Measurements from ENCODE around the gene PROX2. TPM values are rescaled to one million over a fixed set of nuclear protein-coding genes. Genes with fewer than 3 reads are reported as not detected.
A peak's percentile ranks its signal among the peaks of the same experiment; 100 is the strongest.

Gene PROX2
- total and polyA plus RNA-seq, 2 donors (not counting 1 experiment from before 2014, with no cell fraction given): 0.03 to 0.07 TPM

GRCh38 chr14:74852922-74853530 lies 22.9 kb downstream of the PROX2 start:
- no peak overlapping the region for H3K9ac ChIP-seq (ENCODE audit: low read length)
- H3K27me3 ChIP-seq (replicated peaks in 1 of 4; ENCODE audit: control extremely low read depth in 1 of 4, control insufficient read depth in 3 of 4, insufficient read depth in 4 of 4, low read length in 3 of 4): no peaks in the 10 kb centered on the region
- peaks cover 3 to 26% of the 10 kb centered on the region in 2 donors for H3K4me1 ChIP-seq (ENCODE audit: control insufficient read depth in 2 of 2, insufficient read depth in 2 of 2, low read length in 2 of 2)
- ChIA-PET POLR2A (no interaction called here), CTCF (interaction anchor here (8.6 to 41.3 kb wide), 3 partner anchors 8 to 48 kb away, joined by 82 to 926 read pairs (median 193); partner anchors contain the start of genes DLST and PROX2)
- DNase-seq (no peak), ATAC-seq (ENCODE audit: low read depth) (peak; percentile 41)
- no peak overlapping the region for H3K4me2 ChIP-seq (replicated peaks; ENCODE audit: low read depth, low read length, poor library complexity, severe bottlenecking)
- H3K79me2 ChIP-seq (ENCODE audit: control insufficient read depth, insufficient read depth, low read length): no peaks in the 10 kb centered on the region
- no peak for TF ChIP-seq CTCF (IDR thresholded peaks at IDR 0.05)
- no peak for TF ChIP-seq EZH2 (IDR thresholded peaks at IDR 0.05; ENCODE audit: borderline replicate concordance, insufficient read depth, low read depth, low read length, poor library complexity, severe bottlenecking)
- peak overlapping the region; percentile 27 for H3K27ac Mint-ChIP-seq
- H3K27me3 Mint-ChIP-seq: no peaks in the 10 kb centered on the region
- H3K4me3 Mint-ChIP-seq: no peak overlapping the region
- H3K4me1 Mint-ChIP-seq: peaks cover 27% of the 10 kb centered on the region
- H3K4me3 ChIP-seq (ENCODE audit: control extremely low read depth in 1 of 5, extremely low read depth in 1 of 5, insufficient read depth in 1 of 5, low read depth in 2 of 5, low read length in 4 of 5): no peak overlapping the region
- no peak overlapping the region for H2AFZ ChIP-seq (ENCODE audit: insufficient read depth, low read depth, low read length, poor library complexity, severe bottlenecking)
- 40% methylated on average over 1 of the region's 2 CpGs for WGBS (ENCODE audit: insufficient coverage)
- no peaks in the 10 kb centered on the region for H3K9me3 Mint-ChIP-seq (ENCODE audit: insufficient read depth)
- intact Hi-C loops (cut with micrococcal nuclease): no loop called here
- peaks cover 0 to 3% of the 10 kb centered on the region in 2 experiments for H3K36me3 ChIP-seq (replicated peaks in 1 of 2; ENCODE audit: control extremely low read depth in 1 of 2, control insufficient read depth in 1 of 2, extremely low read depth in 1 of 2, insufficient read depth in 2 of 2, low read length in 1 of 2)
- no peak overlapping the region for H3K27ac ChIP-seq (ENCODE audit: low read length in 2 of 2)
- no peaks in the 10 kb centered on the region for H3K9me3 ChIP-seq (ENCODE audit: control extremely low read depth in 1 of 3, control insufficient read depth in 2 of 3, insufficient read depth in 1 of 3, low read length in 2 of 3)
- no peaks in the 10 kb centered on the region for H4K20me1 ChIP-seq (ENCODE audit: control insufficient read depth, insufficient read depth, low read length, poor library complexity, severe bottlenecking)

GRCh38 chr14:74848768-74849167 lies 27.2 kb downstream of the PROX2 start:
- Histone ChIP-seq H2AFZ (ENCODE audit: insufficient read depth, low read depth, low read length, poor library complexity, severe bottlenecking) (no peak overlapping the region), H3K79me2 (ENCODE audit: control insufficient read depth, insufficient read depth, low read length) (no peaks in the 10 kb centered on the region), H3K9me3 (ENCODE audit: control extremely low read depth in 1 of 3, control insufficient read depth in 2 of 3, insufficient read depth in 1 of 3, low read length in 2 of 3) (no peaks in the 10 kb centered on the region), H4K20me1 (ENCODE audit: control insufficient read depth, insufficient read depth, low read length, poor library complexity, severe bottlenecking) (no peaks in the 10 kb centered on the region), H3K4me3 (ENCODE audit: control extremely low read depth in 1 of 5, extremely low read depth in 1 of 5, insufficient read depth in 1 of 5, low read depth in 2 of 5, low read length in 4 of 5) (no peak overlapping the region), H3K36me3 (replicated peaks in 1 of 2; ENCODE audit: control extremely low read depth in 1 of 2, control insufficient read depth in 1 of 2, extremely low read depth in 1 of 2, insufficient read depth in 2 of 2, low read length in 1 of 2) (no peaks in the 10 kb centered on the region), H3K4me1 (ENCODE audit: control insufficient read depth in 2 of 2, insufficient read depth in 2 of 2, low read length in 2 of 2) (peaks cover 3 to 12% of the 10 kb centered on the region in 2 donors), H3K27me3 (replicated peaks in 1 of 4; ENCODE audit: control extremely low read depth in 1 of 4, control insufficient read depth in 3 of 4, insufficient read depth in 4 of 4, low read length in 3 of 4) (no peaks in the 10 kb centered on the region), H3K27ac (ENCODE audit: low read length in 2 of 2) (no peak overlapping the region), H3K4me2 (replicated peaks; ENCODE audit: low read depth, low read length, poor library complexity, severe bottlenecking) (no peak overlapping the region), H3K9ac (ENCODE audit: low read length) (no peak overlapping the region)
- no CpG with 5 or more reads among the region's 2 CpGs for WGBS (ENCODE audit: insufficient coverage)
- CTCF ChIA-PET: interaction anchor here (0.6 to 41.3 kb wide), 5 partner anchors 13 to 363 kb away, joined by 3 to 926 read pairs (median 4); no protein-coding TSS in a partner anchor
- POLR2A ChIA-PET: no interaction called here
- Mint-ChIP-seq H3K4me1 (peaks cover 14% of the 10 kb centered on the region), H3K9me3 (ENCODE audit: insufficient read depth) (no peaks in the 10 kb centered on the region), H3K27ac (no peak overlapping the region), H3K27me3 (no peaks in the 10 kb centered on the region), H3K4me3 (no peak overlapping the region)
- ATAC-seq (ENCODE audit: low read depth): no peak
- intact Hi-C loops (cut with micrococcal nuclease): no loop called here
- TF ChIP-seq EZH2 (IDR thresholded peaks at IDR 0.05; ENCODE audit: borderline replicate concordance, insufficient read depth, low read depth, low read length, poor library complexity, severe bottlenecking): no peak
- no peak for TF ChIP-seq CTCF (IDR thresholded peaks at IDR 0.05)
- no peak for DNase-seq

Data from B cell (primary cell).